GM12878 (cell line): Measurements from ENCODE around the gene NOTCH4. TPM values are rescaled to one million over a fixed set of nuclear protein-coding genes. Genes with fewer than 3 reads are reported as not detected.

Source experiments
- BMI1 ChIP-seq: fragments of 450-650 bp; IDR thresholded peaks from 2 replicates; pipeline ENCODE4 v1.6.1; 2016; ENCODE audit warnings: mild to moderate bottlenecking, moderate library complexity, borderline replicate concordance
- CBFB ChIP-seq: IDR thresholded peaks from 2 replicates; pipeline ENCODE4 v1.6.1; 2016; ENCODE audit warnings: antibody characterized with exemption, low read depth
- CREM ChIP-seq: IDR thresholded peaks from 2 replicates; pipeline ENCODE4 v1.6.1; 2014; ENCODE audit warnings: antibody characterized with exemption, low read depth
- E2F8 ChIP-seq: fragments of 450-650 bp; IDR thresholded peaks from 2 replicates; pipeline ENCODE4 v1.6.1; 2018; ENCODE audit warnings: mild to moderate bottlenecking, low read depth, moderate library complexity; ENCODE audit not compliant: partially characterized antibody
- MYB ChIP-seq: fragments of 150-350 bp; IDR thresholded peaks from 2 replicates; pipeline ENCODE4 v1.6.1; 2014; ENCODE audit warnings: mild to moderate bottlenecking, low read depth, low read length, borderline replicate concordance
- MYC ChIP-seq: IDR thresholded peaks from 2 replicates; pipeline ENCODE4 v1.6.1; 2011; ENCODE audit warnings: mild to moderate bottlenecking, low read length, moderate library complexity, inconsistent platforms; ENCODE audit not compliant: insufficient read depth, insufficient replicate concordance, insufficient read length, severe bottlenecking
- NR2C1 ChIP-seq: fragments of 450-650 bp; IDR thresholded peaks from 2 replicates; pipeline ENCODE4 v1.6.1; 2017; ENCODE audit warnings: antibody characterized with exemption, mild to moderate bottlenecking, moderate library complexity
- PKNOX1 ChIP-seq: fragments of 450-650 bp; IDR thresholded peaks from 2 replicates; pipeline ENCODE4 v1.6.1; 2016; ENCODE audit warnings: mild to moderate bottlenecking
- RAD21 ChIP-seq: IDR thresholded peaks from 2 replicates; pipeline ENCODE4 v1.6.1; 2011; ENCODE audit warnings: mild to moderate bottlenecking, low read depth, low read length, moderate library complexity; ENCODE audit not compliant: insufficient read depth
- RELB ChIP-seq: fragments of 450-650 bp; IDR thresholded peaks from 2 replicates; pipeline ENCODE4 v1.6.1; 2017; ENCODE audit warnings: low read depth, mild to moderate bottlenecking, moderate library complexity
- REST ChIP-seq: IDR thresholded peaks from 2 replicates; pipeline ENCODE4 v1.6.1; 2012; ENCODE audit warnings: mild to moderate bottlenecking, low read depth, low read length
- TARDBP ChIP-seq: IDR thresholded peaks from 2 replicates; pipeline ENCODE4 v1.6.1; 2016; ENCODE audit warnings: borderline replicate concordance
- ZBTB40 ChIP-seq: fragments of 450-650 bp; IDR thresholded peaks from 2 replicates; pipeline ENCODE4 v1.6.1; 2016; ENCODE audit warnings: mild to moderate bottlenecking, moderate library complexity, borderline replicate concordance
- ZNF384 ChIP-seq: IDR thresholded peaks from 2 replicates; pipeline ENCODE4 v1.6.1; 2012; ENCODE audit warnings: low read depth, mild to moderate bottlenecking, low read length, improper control_type of control experiment, borderline replicate concordance
- polyA plus RNA-seq, 11 experiments: library from polyadenylated mRNA; depleted of rRNA in 4 of 11; unstranded in 6 of 11; stranded (reverse) in 5 of 11; fragments of >200 nt; fragmentation: Nextera tagmentation in 4 of 11; fragmentation: Illumina TruSeq in 1 of 11; extraction: Ambion mirVana in 4 of 11; extraction: Trizol in 1 of 11; gene quantifications; 1 replicate in 1 of 11; 2 replicates in 10 of 11; pipeline versions ENCODE4 v1.2.1 to v1.2.3, GENCODE V29; 2011 to 2016; ENCODE audit warnings: inconsistent platforms in 2 of 11, missing spikeins in 2 of 11, low read depth in 1 of 11
- total RNA-seq, 4 experiments: library from RNA; depleted of rRNA in 3 of 4; stranded (reverse); fragments of >200 nt in 3 of 4; fragmentation: Illumina TruSeq in 1 of 4; extraction: Trizol in 1 of 4; gene quantifications; 2 replicates each; pipeline versions ENCODE4 v1.2.1 to v1.2.3, GENCODE V29; 2013 to 2021

The NOTCH4 gene
- total and polyA plus RNA-seq, 10 of the 15 experiments (the other 5 are each of a cell fraction or from before 2014, with no cell fraction given) = 0.66 to 3.3 (median 1.4) TPM

- TF ChIP-seq ZBTB40 (no peak), NR2C1 (no peak), RELB (no peak; the same call in 1 of the 2 replicates), ZNF384 (no peak), MYB (no peak), TARDBP (no peak), RAD21 (peak; percentile 6; the same call in 1 of the 2 replicates), E2F8 (no peak), CREM (no peak), BMI1 (no peak), PKNOX1 (no peak), REST (no peak), MYC (no peak), CBFB (no peak)
Observed at GRCh38 chr6:32196682-32197616, 26.9 kb downstream of the NOTCH4 start (continued).
